Measurements from ENCODE around the gene FBN2.
"Not testable (repeated sequence)": the region's sequence is repeated elsewhere in the genome, so short reads cannot be mapped to it uniquely, and the experiment has no call there.

The FBN2 gene

DNA sequence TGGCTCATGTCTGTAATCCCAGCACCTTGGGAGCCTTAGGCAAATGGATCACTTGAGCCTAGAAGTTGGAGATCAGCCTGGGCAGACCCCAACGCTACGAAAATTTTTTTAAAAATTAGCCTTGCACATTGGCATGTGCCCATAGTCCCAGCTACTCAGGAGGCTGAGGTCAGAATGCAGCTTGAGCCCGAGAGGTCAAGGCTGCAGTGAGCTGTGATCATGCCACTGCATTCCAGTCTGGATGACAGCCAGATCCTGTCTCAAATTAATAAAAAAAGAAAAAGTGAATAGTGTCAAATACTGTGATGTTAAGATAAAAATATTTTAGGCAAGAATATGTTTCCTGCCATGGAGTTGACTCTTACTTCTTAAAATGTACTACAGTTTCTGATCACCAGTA, 5.3 kb downstream of the FBN2 start:
- DNase-seq: no peak

DNA sequence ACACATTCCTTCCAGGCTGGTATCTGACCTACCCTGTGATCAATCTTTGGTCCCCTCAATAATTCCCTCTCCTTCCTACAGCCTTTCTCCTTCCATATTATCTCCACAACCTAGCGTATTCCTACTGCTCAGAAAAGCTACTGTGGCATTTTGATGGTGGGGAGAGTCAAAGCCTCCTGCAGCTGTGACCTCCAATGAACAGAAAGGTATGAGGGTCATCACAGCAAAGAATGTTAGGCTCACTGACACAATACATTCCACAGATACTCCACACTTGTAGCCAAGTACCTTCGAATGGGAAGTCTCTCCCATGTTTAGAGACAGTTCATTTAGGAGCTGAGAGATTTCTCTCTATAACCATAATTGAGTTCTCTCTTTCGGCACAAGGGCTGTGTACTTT, 5.9 kb downstream of the FBN2 start:
- no peak for DNase-seq

DNA sequence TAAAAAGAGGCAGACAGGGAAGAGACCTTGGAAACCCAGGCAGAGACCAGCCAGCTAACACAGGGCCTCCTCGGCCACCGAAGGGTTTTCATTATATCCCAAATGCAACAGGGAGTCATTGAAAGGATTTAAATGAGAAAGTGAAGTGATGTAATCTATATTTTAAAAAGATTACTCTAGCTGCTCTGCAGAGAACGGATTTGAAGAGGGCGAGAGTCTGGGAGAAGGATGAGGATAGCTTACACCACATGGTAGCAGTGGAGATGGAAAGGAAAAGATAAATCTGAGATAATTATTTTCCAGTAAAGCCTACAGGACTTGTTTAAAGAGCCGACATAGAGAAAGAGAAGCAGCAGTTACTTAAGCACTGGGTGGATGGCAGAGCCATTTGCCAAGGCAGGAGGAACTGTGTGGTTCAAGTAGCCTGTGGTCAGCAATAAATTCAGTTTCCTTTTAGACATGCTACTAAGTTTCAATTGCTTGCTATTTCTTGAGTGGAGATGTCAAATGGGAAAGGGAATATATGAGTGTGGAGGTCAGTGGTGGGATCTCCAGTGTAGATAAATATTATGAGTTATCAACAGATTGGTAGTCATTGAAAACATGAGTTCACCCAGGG, 9.3 kb downstream of the FBN2 start:
- DNase-seq: no peak

DNA sequence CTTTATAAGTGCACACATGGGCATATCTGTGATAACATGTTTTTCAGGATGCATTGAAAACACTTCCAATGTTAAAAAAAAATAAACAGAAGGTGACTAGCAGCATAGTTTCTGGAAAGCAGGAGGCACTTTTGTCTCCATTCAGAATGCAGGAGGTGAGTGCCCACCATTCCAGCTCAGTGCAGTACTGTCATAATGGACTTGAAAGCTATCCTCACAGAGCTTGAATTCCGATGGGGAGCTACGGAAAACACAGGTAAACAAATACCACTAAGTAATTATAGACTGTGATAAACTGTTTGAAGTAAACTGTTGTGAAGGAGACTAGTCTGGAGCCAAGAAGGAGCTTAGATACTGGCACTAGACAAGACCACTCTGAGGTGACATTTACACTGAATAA, 9.9 kb downstream of the FBN2 start:
- no peak for DNase-seq

DNA sequence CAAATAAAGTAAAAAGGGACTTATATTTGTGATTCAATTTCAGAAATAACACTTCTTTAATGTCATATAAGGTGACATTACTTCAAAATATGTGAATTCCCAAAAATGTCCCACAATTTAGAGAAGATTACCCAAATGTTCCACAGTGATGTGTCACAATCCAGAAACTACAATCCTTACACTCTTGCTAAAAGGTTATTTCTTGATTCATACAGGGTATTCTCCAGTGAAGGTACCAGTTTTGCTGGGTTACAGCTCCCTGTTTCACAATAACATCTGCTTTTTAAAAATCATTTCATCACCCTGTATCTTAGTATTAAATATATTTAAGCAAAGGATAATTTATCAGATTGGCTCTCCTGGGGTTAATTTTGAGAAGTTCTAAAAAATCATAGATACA, 11.0 kb downstream of the FBN2 start:
- no peak for DNase-seq

DNA sequence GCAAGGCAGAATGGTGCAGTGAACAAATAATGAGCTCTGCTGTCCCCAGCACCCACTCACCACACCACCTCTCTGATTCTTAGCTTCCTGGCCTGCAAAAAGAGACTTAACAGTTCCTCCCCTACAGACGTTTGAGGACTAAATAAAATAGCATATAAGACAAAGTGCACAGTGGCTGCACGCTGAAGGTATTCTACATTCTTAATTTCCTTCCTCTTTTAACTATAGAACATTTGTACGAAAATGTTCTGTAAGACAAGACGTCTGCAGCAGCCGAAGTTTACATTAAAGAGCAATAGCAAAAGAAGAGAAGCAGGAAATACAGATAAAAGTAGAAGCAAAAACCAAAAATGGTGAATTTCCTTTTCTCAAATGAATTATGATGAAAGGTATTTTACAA, 15.7 kb downstream of the FBN2 start:
- DNase-seq: no peak

DNA sequence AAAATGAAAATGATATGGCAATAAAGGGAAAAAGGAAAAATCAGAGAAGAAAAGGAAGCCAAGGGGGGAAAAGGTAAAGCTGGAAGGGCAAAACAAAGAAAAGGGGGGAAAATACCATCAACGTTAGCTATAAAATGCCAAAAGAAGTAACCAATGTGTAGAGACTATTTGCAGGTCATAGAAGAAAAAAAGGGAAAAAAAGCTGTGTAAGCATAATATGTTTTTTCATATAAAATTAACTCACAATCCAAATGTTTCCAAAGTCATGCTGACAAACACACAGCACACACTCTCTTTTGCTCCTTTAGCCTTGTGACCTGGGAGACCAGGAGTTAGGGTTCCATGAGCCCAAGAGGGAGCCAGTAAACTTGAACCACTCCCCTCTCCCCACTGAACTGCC, 18.2 kb downstream of the FBN2 start:
- no peak for DNase-seq

DNA sequence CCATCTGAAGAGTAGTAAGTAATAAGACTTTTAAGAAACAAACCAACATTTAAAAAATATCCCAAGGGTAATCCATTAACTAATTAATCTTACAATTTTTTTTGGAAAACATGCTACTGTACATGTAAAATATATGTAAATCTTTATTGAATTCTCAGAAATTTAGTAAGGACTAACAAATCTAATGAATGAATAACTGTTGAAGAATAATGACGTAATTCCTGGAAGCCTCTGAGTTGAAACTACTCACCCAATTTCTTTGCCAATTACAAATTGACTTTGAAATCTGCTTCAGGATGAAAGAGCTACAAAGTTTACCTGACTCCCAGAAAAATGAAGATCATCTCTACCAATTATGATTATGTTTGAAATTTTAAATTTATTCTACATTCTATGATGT, 21.1 kb downstream of the FBN2 start:
- no peak for DNase-seq

DNA sequence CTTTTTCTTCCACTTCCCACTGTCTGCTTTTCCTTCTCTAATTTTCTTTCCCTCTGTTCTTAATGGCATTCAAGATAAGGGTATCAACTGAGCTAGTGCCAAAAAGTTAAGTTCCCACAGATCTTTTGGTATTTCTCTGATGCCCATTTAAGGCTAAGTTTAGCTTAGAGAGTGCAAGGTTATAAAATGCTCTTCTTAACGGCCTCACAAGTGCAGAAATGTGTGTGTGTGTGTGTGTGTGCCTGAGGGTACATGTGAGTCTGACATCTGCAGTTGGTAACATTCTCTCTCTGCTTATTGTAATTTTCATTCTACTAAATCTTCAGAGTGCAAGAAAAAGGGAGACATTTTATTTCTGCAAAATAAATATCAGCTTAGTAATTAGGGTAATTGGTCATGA, 24.2 kb downstream of the FBN2 start:
- DNase-seq: no peak

DNA sequence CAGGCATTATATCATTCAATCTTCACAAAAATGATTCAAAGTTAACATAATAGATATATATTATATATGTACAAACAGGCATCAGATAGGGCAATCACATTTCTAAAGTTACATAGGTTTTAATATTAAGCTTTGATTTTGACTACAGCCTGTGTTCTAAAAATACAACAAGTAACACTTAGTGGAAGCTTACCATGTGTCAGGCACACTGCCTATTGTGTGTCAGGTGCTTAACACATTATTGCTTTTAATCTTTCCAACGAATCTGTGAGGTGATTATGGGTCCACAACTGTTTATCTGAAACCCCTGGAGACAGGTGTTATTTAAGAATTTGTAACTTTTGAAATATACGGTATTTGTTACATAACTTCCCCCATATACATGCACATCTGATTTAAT, 25.2 kb downstream of the FBN2 start:
- no peak for DNase-seq

DNA sequence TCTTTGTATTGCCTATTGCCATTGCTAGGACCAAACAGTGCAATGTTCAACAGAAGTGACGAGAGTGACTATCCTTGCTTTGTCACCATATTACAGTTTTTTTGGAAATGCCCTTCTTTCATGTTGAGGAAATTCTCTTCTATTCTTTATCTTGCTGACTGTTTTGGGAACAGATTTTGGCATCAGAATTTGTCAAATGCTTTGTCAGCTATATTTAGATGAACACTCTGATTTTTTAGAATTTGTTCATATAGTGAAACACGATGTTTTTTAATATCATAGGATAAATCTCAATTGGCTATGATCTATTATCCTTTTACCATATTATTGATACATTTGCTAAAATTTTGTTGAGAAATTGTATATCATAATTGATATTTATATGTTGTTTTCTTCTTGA, 31.4 kb downstream of the FBN2 start:
- no peak for DNase-seq

DNA sequence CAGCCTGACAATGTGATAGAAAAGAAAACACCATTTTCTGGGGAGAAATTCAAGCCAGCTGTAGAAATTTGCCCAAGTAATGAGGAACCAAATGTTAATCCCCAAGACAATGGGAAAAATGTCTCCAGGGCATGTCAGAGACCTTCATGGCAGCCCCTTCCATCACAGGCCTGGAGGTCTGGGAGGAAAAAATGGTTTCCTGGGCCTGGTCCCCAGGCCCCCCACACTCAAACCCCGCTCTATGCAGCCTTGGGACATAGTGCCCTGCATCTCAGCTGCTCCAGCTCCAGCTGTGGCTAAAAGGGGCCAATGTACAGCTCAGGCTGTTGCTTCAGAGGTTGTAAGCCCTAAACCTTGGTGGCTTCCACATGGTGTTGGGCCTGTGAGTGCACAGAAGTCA, 34.3 kb downstream of the FBN2 start:
- DNase-seq: not testable (repeated sequence)

DNA sequence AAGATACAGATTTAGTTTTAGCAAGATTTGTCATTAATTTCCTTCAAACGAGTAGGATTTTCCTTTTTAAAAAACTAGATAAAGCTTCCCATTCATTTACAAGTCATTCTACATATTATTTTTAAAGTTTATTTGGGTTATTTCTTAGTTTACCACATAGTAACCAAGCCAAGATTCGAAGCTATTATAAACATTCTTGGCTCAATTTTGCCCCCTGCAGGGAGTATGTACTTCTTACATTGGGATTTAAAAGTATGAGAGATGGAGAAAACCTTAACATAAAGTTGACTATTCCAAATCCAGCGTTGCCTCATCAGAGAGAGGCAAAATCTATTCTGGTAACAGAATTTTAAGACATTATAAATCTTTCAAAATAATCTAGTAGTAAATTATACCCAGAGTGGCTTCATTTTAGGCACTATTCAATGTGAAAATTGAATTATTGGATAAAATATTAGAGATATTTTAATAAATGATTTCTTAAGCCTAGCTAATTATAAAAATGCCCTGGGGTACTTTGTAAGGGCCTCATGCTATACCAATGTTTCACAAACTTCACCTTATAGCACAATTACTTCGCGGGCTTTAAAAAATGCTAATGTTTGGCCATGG, 39.1 kb downstream of the FBN2 start:
- DNase-seq: no peak

DNA sequence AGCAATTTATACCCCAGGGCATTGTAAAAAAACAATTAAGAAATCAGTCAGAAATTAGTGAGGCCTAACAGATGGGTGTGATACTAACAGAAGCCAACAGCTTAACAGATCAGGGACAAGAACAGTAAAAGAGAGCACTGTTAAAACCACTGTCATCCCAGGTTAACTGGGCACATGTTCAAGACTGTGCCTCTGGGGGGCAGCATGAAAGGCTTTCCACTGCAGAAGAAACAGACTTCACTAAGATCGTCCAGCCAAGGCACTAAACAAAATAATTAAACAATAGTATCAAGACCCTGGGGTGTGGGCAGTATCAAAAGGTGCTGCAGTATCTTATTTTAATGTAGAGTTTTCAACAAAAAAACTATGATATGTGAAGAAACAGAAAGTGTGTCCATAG, 43.5 kb downstream of the FBN2 start:
- no peak for DNase-seq

DNA sequence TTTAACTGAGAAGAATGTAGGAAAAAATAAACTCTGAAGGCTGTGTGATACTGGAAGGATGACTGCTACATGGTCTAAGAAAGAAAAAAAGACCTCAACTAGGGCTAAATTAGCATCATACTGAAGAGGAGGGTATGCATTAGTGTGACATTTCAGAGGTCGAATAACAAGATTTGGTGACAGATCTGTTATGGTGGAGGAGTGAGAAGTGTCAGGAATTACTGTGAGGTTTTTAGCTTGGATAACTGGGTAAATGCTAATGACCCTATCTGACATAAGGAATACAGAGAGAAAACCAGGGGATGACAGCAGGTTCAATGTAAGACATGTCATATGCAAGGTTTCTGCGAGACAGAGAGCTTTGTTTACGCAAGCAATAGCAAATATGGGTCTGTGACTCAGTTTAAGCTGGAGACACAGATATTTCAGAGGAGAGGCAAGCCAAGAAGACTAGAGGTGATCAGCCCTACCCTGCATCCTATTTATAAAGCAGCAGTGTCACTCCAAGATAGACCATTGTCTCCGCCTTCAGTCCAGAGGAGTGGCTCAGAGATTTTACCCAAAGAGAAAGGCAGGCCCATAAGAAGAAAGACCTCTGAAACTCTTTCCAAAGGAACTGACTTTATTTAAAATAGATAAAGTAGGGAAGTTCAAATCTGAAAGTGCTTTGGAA, 44.3 kb downstream of the FBN2 start:
- DNase-seq: no peak

DNA sequence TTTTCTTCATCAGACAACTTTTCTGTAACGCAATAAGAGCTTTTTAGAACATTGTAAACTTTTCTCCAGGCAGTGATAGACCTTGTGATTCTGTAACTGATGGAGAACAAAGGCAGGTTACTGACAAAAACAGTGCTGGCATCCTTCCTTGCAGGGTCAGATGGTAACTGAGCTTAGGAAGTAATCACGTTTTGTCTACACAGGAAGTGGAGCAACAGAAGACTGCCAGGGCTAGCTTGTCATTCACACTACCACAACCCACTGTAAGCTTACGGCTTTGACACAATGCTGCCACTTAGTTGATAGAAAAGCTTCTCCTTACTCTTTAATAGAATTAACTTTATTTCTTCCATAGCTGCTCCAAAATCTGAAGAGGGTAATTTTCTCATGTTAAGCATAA, 46.8 kb downstream of the FBN2 start:
- DNase-seq: no peak

DNA sequence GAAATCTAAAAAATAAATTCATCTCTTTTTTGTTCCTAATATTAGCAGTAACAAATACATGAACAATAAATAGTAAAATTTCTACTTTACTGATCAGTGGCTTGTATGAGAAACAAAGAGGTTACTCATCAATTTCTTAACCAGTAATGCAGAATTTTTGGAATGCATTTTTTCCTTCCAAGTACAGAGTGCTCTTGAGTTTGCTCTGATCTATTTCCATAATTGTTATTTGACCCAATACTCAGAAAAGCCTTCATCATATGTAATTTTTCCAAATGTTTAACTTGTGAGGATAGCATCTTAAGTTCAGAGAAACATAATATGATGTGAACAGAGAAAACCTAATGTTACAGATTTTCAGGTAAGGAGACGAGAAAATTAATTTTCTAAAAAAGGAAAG, 47.3 kb downstream of the FBN2 start:
- no peak for DNase-seq

DNA sequence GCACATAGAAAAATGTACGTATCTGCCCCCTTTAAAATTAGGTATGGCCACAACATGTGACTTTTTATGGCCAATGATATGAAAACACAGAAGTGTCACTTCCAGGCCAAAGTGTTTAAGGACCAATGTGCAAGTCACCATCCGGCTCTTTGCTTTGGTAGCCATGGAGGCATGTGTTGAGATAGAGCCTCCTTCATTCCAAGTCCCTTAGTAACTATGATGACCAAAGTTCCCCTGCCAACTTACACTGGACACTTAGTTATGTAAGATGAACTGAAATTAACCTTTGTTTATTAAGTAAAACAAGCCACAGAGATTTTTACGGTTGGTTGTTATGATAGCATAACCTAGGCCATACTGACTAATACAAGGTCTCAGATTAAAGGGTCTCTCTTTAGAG, 51.0 kb downstream of the FBN2 start:
- no peak for DNase-seq

DNA sequence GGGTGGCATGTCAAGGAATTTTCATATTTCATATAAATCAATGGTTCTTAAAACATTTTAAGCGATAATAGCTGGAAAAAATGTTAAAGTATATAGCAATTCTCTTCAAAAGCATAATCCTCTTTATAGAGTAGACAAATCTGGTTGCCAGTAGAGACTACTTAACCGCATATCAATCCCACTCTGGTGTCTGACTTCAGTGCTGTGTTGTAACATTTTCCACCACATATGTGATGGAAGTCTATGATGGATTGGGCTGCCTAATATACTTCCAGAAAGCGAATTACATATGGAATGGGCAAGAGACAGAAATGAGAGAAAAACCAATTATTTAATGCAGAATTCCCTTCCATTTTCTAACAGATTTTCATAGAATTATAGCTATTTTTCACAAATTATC, 54.3 kb downstream of the FBN2 start:
- DNase-seq: no peak

DNA sequence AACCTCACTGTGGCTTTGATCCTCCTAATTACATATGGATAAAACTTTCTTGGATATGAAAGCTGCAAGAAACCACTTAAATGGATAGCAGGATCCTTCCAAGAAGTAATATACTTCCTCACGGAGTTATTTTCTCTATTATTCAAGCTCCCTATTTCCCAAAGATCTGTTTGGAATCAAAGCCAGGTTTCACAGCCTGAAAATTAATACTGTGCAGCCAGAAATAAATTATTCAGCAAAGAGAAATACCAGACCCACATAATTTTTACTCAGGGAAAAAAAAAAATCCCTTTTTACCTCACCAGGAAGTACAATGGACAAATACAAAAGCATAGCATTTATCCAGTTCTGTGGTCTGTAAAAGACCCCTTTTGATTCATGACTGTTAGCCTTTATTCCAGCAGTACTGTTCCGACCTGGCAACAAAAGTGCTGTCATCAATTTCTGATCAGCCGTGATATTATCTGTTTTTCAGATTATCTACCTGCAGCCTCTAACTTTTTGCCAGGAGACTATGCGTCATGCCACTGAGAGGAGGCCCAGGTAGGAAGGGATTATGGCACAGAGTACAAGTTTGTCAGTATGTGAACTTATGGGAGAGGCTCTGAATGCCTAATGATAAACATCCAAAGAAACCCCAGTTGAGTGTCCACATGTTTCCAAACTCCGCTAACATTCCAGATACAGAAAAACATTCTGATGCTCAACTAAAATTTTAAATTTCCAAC, 57.0 kb downstream of the FBN2 start:
- DNase-seq: no peak

DNA sequence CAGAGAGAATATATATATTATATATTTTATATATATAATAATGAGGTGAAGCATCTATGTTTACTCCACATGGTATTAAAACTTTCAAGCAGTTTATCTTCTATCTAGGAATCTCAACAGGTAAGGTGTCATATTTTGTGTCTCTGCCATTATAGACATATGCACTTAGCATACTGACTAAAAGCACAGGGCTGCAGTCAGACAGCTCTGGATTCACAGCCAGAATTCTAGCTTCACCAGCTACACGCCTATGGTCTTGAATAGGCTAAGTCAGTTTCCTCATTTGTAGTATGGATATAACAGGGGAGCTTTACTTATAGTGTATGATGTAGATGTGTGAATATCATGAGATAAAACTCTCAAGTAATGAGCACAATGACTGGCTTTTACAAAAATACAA, 57.9 kb downstream of the FBN2 start:
- no peak for DNase-seq

DNA sequence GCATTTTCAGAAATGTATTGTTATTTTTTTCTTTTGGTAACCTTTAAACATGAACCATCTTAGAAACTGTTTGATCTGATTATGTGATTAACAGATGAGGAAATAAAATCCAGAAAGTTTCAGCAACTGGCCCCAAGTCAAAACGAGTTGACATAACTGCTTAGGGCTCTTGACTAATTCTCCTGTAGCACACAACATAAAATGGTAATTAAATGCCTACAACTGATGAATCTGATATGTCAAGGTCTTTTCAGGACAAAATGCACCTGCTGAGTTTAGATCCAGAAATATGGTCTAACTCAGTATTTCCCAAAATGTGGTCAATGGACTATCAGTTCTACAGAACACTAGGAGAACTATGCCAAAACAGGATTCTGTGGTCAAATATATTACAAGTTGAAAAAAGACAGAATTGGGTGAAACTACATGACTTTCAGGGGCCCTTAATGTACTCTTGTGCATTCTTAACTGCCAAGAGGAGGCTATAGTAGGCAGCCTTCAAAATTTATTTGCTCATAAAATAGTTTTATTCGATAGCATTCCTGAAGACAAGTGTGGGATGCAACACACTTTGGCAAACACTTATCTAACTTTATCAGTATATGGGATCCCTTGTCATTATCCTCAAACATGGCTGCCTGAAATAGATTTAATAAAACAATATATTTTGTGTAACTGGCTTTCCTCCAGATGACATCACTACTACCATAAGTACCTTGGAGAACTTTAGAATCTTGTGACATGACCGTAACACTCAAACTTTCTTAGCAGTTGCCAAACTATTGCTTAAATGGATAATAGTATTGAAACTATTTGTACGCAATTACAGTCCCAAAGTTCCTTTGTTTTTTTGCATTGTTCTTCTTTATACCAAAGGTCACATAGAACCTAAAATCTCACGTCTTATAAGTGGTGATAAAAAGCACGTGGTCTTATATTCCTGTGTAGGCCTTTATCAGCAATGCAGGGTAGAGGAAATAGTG, 59.4 kb downstream of the FBN2 start:
- DNase-seq: no peak

DNA sequence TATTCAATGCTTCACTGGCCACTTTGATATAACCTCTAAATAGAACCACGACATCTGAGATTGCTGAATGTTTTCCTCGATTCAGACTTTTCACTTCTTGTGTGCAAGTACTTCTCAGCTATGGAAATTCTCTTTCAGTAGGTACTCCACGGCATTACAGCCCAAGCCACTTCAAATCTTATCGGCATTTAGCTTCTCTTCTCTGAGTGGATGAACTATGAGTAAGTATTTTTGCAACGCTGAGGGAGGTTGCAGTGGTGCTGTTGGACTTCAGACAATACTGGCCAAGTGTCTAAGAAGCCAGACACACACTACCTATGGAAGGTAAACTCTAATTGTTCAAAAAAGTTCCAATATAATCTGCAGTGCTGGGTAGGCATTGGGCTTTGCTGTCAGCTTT, 60.1 kb downstream of the FBN2 start:
- DNase-seq: no peak
